ENCODE results near the gene ELOF1. TPM values are rescaled to one million over a fixed set of nuclear protein-coding genes. Genes with fewer than 3 reads are reported as not detected.
"Not testable (repeated sequence)": the region's sequence is repeated elsewhere in the genome, so short reads cannot be mapped to it uniquely, and the experiment has no call there.

The ELOF1 gene
- 10 to 100 TPM; 34.6 to 39.0 TPM for total RNA-seq
- long read RNA-seq, transcript ELOF1-201 (4 exons, 1,019 nt), result major isoform, 12 of 18 reads
- long read RNA-seq, partial matches to known transcripts, result 1 of 18 reads
- long read RNA-seq, other reads (novel, unspliced or antisense), result 5 of 18 reads

- ATAC-seq, result peak; percentile 98
- DNase-seq, result peak; percentile 96 to 99
- intact Hi-C loops (cut with DNase I, micrococcal nuclease), result no loop called here
Measured at GRCh38 chr19:11558881-11559828, at the start of gene ELOF1. TSS of gene ELOF1 (minus strand) at chr19:11559230. CDS start at chr19:11554347, 4,883 bp downstream.

GRCh38 chr19:11606484-11606883, 47.5 kb upstream of the ELOF1 start:
- intact Hi-C loops (cut with DNase I, micrococcal nuclease), result no loop called here
- ATAC-seq, result no peak
- no peak for DNase-seq

GRCh38 chr19:11599704-11600103, 40.7 kb upstream of the ELOF1 start:
- intact Hi-C loops (cut with DNase I, micrococcal nuclease); ATAC-seq; DNase-seq: not testable (repeated sequence)

- intact Hi-C loops (cut with DNase I, micrococcal nuclease), result no loop called here
- DNase-seq (no peak), ATAC-seq (no peak)
Measured at GRCh38 chr19:11598746-11599145, 39.7 kb upstream of the ELOF1 start.

GRCh38 chr19:11598103-11598483, 39.1 kb upstream of the ELOF1 start:
- intact Hi-C loops (cut with DNase I, micrococcal nuclease), result no loop called here
- no peak for ATAC-seq
- no peak for DNase-seq

GRCh38 chr19:11597202-11598102, 38.4 kb upstream of the ELOF1 start, which contains the start of gene ZNF627:
TSS of gene ZNF627 (plus strand) at chr19:11597483. CDS start at chr19:11597628, 145 bp downstream.
- DNase-seq (peak; percentile 100), ATAC-seq (peak; percentile 99)
- intact Hi-C loops (cut with DNase I, micrococcal nuclease), result no loop called here

GRCh38 chr19:11596156-11596555, 37.1 kb upstream of the ELOF1 start:
- ATAC-seq, result no peak
- intact Hi-C loops (cut with DNase I, micrococcal nuclease), result no loop called here
- no peak for DNase-seq

GRCh38 chr19:11594084-11594483, 35.1 kb upstream of the ELOF1 start:
- intact Hi-C loops (cut with DNase I, micrococcal nuclease), result no loop called here
- no peak for ATAC-seq
- DNase-seq, result no peak

GRCh38 chr19:11587975-11588631, 29.1 kb upstream of the ELOF1 start:
- intact Hi-C loops (cut with DNase I, micrococcal nuclease), result loop anchor here in 1 of 2 donors (10.0 kb wide), 1 partner anchor 93 kb away; no protein-coding TSS in a partner anchor
- DNase-seq (no peak), ATAC-seq (peak; percentile 58)

GRCh38 chr19:11587302-11587974, 28.4 kb upstream of the ELOF1 start:
- DNase-seq (peak; percentile 62 to 81), ATAC-seq (peak; percentile 93)
- intact Hi-C loops (cut with DNase I, micrococcal nuclease), result loop anchor here in 1 of 2 donors (10.0 kb wide), 1 partner anchor 93 kb away; no protein-coding TSS in a partner anchor

- ATAC-seq, result no peak
- intact Hi-C loops (cut with DNase I, micrococcal nuclease), result loop anchor here in 1 of 2 donors (10.0 kb wide), 1 partner anchor 92 kb away; no protein-coding TSS in a partner anchor
Measured at GRCh38 chr19:11586331-11586730, 27.3 kb upstream of the ELOF1 start.

GRCh38 chr19:11581740-11582139, 22.7 kb upstream of the ELOF1 start:
- ATAC-seq (no peak), DNase-seq (no peak)
- intact Hi-C loops (cut with DNase I, micrococcal nuclease), result loop anchor here in 1 of 2 donors (10.0 kb wide), 1 partner anchor 87 kb away; no protein-coding TSS in a partner anchor

More at GRCh38 chr19:11586331-11586730, 27.3 kb upstream of the ELOF1 start:
- DNase-seq, result no peak

- DNase-seq, result no peak
- intact Hi-C loops (cut with DNase I, micrococcal nuclease), result loop anchor here in 1 of 2 donors (10.0 kb wide), 1 partner anchor 85 kb away; no protein-coding TSS in a partner anchor
- no peak for ATAC-seq
Measured at GRCh38 chr19:11580116-11580515, 21.1 kb upstream of the ELOF1 start.

GRCh38 chr19:11578258-11579142, 19.5 kb upstream of the ELOF1 start:
- DNase-seq, result peak; percentile 68 to 81
- ATAC-seq, result peak; percentile 84
- intact Hi-C loops (cut with DNase I, micrococcal nuclease), result no loop called here

GRCh38 chr19:11577451-11578257, 18.6 kb upstream of the ELOF1 start, which contains the start of gene ACP5:
TSS of gene ACP5 (minus strand) at chr19:11577645. CDS start at chr19:11577317, 328 bp downstream.
- intact Hi-C loops (cut with DNase I, micrococcal nuclease), result no loop called here
- no peak for DNase-seq
- peak; percentile 15 for ATAC-seq

- ATAC-seq, result no peak
- intact Hi-C loops (cut with DNase I, micrococcal nuclease), result no loop called here
- no peak for DNase-seq
Measured at GRCh38 chr19:11576227-11576626, 17.2 kb upstream of the ELOF1 start.
